ENCODE data around the gene OOSP2.

DNA sequence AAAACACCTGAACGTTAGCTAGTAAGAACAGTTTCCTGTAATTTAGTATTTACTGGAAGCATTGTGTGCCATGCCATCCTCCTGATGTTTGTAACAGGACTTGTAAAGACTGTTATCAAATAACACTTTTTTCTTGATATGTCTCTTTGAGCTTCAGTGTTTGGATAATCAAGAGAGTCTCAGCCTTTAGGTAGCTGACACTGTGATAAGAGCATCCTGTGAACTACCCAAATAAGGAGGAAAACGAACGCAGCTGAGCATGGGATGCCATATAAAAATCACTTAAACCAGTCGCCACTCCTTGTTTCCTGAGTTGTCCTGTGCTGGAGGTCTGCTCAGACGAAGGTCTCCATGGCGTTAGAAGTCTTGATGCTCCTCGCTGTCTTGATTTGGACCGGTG is at the start of gene OOSP2:
- TF ChIP-seq CTCF (IDR thresholded peaks at IDR 0.05) = no peak
- no peak for TF ChIP-seq POLR2A (IDR thresholded peaks at IDR 0.05)
